ENCODE measurements around the gene DDX41. TPM values are rescaled to one million over a fixed set of nuclear protein-coding genes. Genes with fewer than 3 reads are reported as not detected.

The DDX41 gene
- total RNA-seq, 2 experiments from 2014 or later = 49.6 to 49.7 TPM

GRCh38 chr5:177476531-177477233, 40.1 kb downstream of the DDX41 start:
- intact Hi-C loops (cut with DNase I, micrococcal nuclease) = no loop called here
- Mint-ChIP-seq H3K27ac (peak overlapping the region; percentile 4), H3K9me3 (no peaks in the 10 kb centered on the region), H3K27me3 (peaks cover 6% of the 10 kb centered on the region), H3K36me3 (ENCODE audit: low read depth) (no peaks in the 10 kb centered on the region), H3K4me3 (peak overlapping the region; percentile 74), H3K4me1 (ENCODE audit: low read depth) (peaks cover 36% of the 10 kb centered on the region)
- H3K9me3 ChIP-seq (ENCODE audit: control insufficient read depth in 1 of 2, insufficient read depth in 1 of 2, low read length in 2 of 2) = no peaks in the 10 kb centered on the region
- no peak overlapping the region for H3K4me3 ChIP-seq (ENCODE audit: low read length)
- DNase-seq (no peak), ATAC-seq (ENCODE audit: poor library complexity) (no peak)
- ChIA-PET POLR2A (interaction anchor here (1.3 kb wide), 1 partner anchor 86 kb away, joined by 3 read pairs; no protein-coding TSS in a partner anchor), CTCF (interaction anchor here (0.7 kb wide), 1 partner anchor 21 kb away, joined by 3 read pairs; no protein-coding TSS in a partner anchor)
- peaks cover 0 to 5% of the 10 kb centered on the region in 2 experiments for H3K27me3 ChIP-seq (ENCODE audit: control insufficient read depth in 1 of 2, insufficient read depth in 2 of 2, low read length in 2 of 2)
- TF ChIP-seq, protein P1, sequence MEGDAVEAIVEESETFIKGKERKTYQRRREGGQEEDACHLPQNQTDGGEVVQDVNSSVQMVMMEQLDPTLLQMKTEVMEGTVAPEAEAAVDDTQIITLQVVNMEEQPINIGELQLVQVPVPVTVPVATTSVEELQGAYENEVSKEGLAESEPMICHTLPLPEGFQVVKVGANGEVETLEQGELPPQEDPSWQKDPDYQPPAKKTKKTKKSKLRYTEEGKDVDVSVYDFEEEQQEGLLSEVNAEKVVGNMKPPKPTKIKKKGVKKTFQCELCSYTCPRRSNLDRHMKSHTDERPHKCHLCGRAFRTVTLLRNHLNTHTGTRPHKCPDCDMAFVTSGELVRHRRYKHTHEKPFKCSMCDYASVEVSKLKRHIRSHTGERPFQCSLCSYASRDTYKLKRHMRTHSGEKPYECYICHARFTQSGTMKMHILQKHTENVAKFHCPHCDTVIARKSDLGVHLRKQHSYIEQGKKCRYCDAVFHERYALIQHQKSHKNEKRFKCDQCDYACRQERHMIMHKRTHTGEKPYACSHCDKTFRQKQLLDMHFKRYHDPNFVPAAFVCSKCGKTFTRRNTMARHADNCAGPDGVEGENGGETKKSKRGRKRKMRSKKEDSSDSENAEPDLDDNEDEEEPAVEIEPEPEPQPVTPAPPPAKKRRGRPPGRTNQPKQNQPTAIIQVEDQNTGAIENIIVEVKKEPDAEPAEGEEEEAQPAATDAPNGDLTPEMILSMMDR (IDR thresholded peaks at IDR 0.05) = no peak
- H3K27ac ChIP-seq (ENCODE audit: low read depth in 1 of 2, low read length in 2 of 2) = no peak overlapping the region
- H3K36me3 ChIP-seq (ENCODE audit: insufficient read depth, low read length) = no peaks in the 10 kb centered on the region
- peaks cover 41% of the 10 kb centered on the region for H3K4me1 ChIP-seq (ENCODE audit: insufficient read depth, low read length)

DNA sequence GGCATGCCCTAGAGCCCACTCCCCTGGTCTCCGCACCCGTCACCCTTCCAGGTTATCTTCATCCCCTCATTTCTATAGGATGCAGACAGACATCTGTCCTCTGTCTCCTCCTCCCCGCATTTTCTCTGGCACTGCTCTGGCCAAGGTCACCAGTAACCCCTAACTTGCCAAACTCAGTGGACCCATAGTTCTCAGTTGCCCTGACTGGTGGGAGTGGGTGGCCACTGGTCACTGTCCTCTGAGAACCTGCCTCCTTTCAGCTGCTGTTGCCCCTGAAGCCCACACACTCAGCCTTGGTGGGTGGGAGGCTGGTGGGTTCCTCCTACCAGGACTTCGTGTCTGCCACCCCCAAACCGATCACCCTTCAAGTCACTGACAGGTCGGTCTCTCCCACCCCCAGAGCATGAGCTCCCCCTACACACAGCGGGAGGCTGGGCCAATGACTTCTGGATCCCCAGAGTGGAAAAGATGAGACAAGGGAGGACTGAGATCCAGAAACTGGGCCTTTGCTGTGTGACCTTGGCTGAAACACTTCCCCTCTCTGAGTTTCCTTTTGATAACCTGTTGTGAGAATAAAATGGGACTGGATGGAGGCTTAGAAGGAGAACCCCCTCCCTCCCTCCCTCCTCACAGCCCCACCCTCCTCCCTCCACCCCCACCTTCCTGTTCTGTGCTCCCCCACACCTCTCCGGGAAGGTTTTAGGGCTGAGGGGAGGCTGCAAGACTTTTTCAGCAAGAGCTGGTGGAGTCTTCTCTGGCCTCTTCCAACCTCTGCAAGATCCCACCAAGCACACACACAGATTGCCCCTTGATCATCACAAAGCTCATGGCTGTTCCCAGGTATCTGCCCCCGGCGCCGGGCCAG, 41.0 kb downstream of the DDX41 start:
- Histone ChIP-seq H3K4me1 (ENCODE audit: insufficient read depth, low read length) (peaks cover 46% of the 10 kb centered on the region), H3K36me3 (ENCODE audit: insufficient read depth, low read length) (no peaks in the 10 kb centered on the region), H3K9me3 (ENCODE audit: control insufficient read depth in 1 of 2, insufficient read depth in 1 of 2, low read length in 2 of 2) (no peaks in the 10 kb centered on the region), H3K27me3 (ENCODE audit: control insufficient read depth in 1 of 2, insufficient read depth in 2 of 2, low read length in 2 of 2) (peaks cover 0 to 5% of the 10 kb centered on the region in 2 experiments), H3K4me3 (ENCODE audit: low read length) (no peak overlapping the region), H3K27ac (ENCODE audit: low read depth in 1 of 2, low read length in 2 of 2) (no peak overlapping the region)
- TF ChIP-seq, protein P1 (IDR thresholded peaks at IDR 0.05) = no peak
- ATAC-seq (ENCODE audit: poor library complexity) (no peak), DNase-seq (no peak)
- ChIA-PET CTCF (interaction anchor here (0.7 kb wide), 1 partner anchor 20 kb away, joined by 3 read pairs; no protein-coding TSS in a partner anchor), POLR2A (interaction anchor here (1.3 kb wide), 1 partner anchor 85 kb away, joined by 3 read pairs; no protein-coding TSS in a partner anchor)
- H3K27me3 Mint-ChIP-seq = peaks cover 6% of the 10 kb centered on the region
- intact Hi-C loops (cut with DNase I, micrococcal nuclease) = loop anchor here in 1 of 2 experiments (2.0 kb wide), 1 partner anchor 21 kb away; the partner anchor contains the start of gene PDLIM7
- H3K9me3 Mint-ChIP-seq = no peaks in the 10 kb centered on the region
- no peaks in the 10 kb centered on the region for H3K36me3 Mint-ChIP-seq (ENCODE audit: low read depth)
- peaks cover 36% of the 10 kb centered on the region for H3K4me1 Mint-ChIP-seq (ENCODE audit: low read depth)
- H3K27ac Mint-ChIP-seq = peak overlapping the region; percentile 4
- H3K4me3 Mint-ChIP-seq = peak overlapping the region; percentile 74

DNA sequence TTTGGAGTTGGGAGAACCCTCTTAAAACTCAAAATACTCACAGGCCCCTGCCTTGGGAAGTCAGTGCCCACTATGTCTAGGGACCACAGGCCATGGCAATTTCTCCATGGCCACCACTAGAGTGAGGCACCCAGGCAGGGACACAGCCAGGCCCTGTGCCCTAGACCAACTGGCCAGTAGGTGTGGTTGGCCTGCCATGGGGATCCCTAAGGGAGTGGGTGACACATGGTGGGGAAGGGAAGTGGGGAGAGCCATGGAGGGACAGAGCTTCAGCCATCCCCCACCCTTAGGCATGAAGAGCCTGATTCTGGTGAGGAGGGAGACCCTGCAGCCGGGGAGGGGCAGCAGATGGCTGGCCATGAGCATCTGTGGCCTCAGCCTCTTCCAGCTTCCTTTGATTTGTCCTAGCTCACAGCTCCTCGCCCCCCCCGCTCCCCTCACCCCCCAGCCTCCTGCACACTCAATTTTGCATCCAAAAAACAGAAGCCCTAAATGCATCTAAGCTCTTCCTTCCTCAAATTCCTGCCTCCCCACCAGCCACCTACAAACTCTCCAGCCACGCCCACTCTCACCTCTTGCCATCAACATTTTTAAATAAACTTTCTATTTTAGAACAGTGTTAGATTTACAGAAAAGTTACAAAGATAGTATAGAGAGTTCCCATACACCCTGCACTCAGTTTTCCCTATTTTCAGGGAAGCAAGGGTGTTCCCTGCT, 41.8 kb downstream of the DDX41 start:
- TF ChIP-seq, protein P1 (IDR thresholded peaks at IDR 0.05) = no peak
- intact Hi-C loops (cut with DNase I, micrococcal nuclease) = loop anchor here in 1 of 2 experiments (2.0 kb wide), 1 partner anchor 22 kb away; the partner anchor contains the start of gene PDLIM7
- H3K9me3 Mint-ChIP-seq = no peaks in the 10 kb centered on the region
- Histone ChIP-seq H3K4me1 (ENCODE audit: insufficient read depth, low read length) (peaks cover 46% of the 10 kb centered on the region), H3K27me3 (ENCODE audit: control insufficient read depth in 1 of 2, insufficient read depth in 2 of 2, low read length in 2 of 2) (peaks cover 0 to 5% of the 10 kb centered on the region in 2 experiments), H3K9me3 (ENCODE audit: control insufficient read depth in 1 of 2, insufficient read depth in 1 of 2, low read length in 2 of 2) (no peaks in the 10 kb centered on the region), H3K4me3 (ENCODE audit: low read length) (no peak overlapping the region), H3K27ac (ENCODE audit: low read depth in 1 of 2, low read length in 2 of 2) (no peak overlapping the region), H3K36me3 (ENCODE audit: insufficient read depth, low read length) (no peaks in the 10 kb centered on the region)
- H3K27me3 Mint-ChIP-seq = peaks cover 6% of the 10 kb centered on the region
- ATAC-seq (ENCODE audit: poor library complexity) (no peak), DNase-seq (no peak)
- POLR2A ChIA-PET = interaction anchor here (0.8 to 1.3 kb wide), 2 partner anchors 84 kb away, joined by 3 read pairs; no protein-coding TSS in a partner anchor
- peak overlapping the region; percentile 64 for H3K27ac Mint-ChIP-seq
- H3K36me3 Mint-ChIP-seq (ENCODE audit: low read depth) = no peaks in the 10 kb centered on the region
- peaks cover 35% of the 10 kb centered on the region for H3K4me1 Mint-ChIP-seq (ENCODE audit: low read depth)
- peak overlapping the region; percentile 90 for H3K4me3 Mint-ChIP-seq
- CTCF ChIA-PET = no interaction called here
